ENCODE results near the gene DIS3L2.

- TF ChIP-seq CTCF (IDR thresholded peaks at IDR 0.05) (no peak), POLR2A (IDR thresholded peaks at IDR 0.05) (no peak), EP300 (IDR thresholded peaks at IDR 0.05) (no peak), POLR2AphosphoS5 (IDR thresholded peaks at IDR 0.05) (no peak)
Measured at GRCh38 chr2:232139786-232140562, 178.5 kb downstream of the DIS3L2 start.
